ENCODE results near the gene CFAP299.
"Not testable (repeated sequence)": the region's sequence is repeated elsewhere in the genome, so short reads cannot be mapped to it uniquely, and the experiment has no call there.

The CFAP299 gene

GRCh38 chr4:80307774-80308465 lies 27.6 kb upstream of the CFAP299 start:
- H3K27ac ChIP-seq (ENCODE audit: low read depth, low read length): peak overlapping the region; percentile 13
- no peak overlapping the region for H3K9ac ChIP-seq (ENCODE audit: low read depth, low read length)
- H3K4me3 ChIP-seq (ENCODE audit: low read depth, low read length): no peak overlapping the region
- no peaks in the 10 kb centered on the region for H3K27me3 ChIP-seq (ENCODE audit: control insufficient read depth, insufficient read depth, low read length)
- peaks cover 28% of the 10 kb centered on the region for H3K4me1 ChIP-seq (ENCODE audit: control insufficient read depth, insufficient read depth, low read length)
- H3K36me3 ChIP-seq (ENCODE audit: control insufficient read depth, insufficient read depth, low read length): no peaks in the 10 kb centered on the region
- no peaks in the 10 kb centered on the region for H3K9me3 ChIP-seq (ENCODE audit: control insufficient read depth, insufficient read depth, low read length)

- peak overlapping the region; percentile 13 for H3K27ac ChIP-seq (ENCODE audit: low read depth, low read length)
- no peaks in the 10 kb centered on the region for H3K36me3 ChIP-seq (ENCODE audit: control insufficient read depth, insufficient read depth, low read length)
- H3K4me3 ChIP-seq (ENCODE audit: low read depth, low read length): no peak overlapping the region
- H3K9me3 ChIP-seq (ENCODE audit: control insufficient read depth, insufficient read depth, low read length): no peaks in the 10 kb centered on the region
- H3K4me1 ChIP-seq (ENCODE audit: control insufficient read depth, insufficient read depth, low read length): peaks cover 28% of the 10 kb centered on the region
- no peak overlapping the region for H3K9ac ChIP-seq (ENCODE audit: low read depth, low read length)
- no peaks in the 10 kb centered on the region for H3K27me3 ChIP-seq (ENCODE audit: control insufficient read depth, insufficient read depth, low read length)
Measured at GRCh38 chr4:80308466-80308822, 27.1 kb upstream of the CFAP299 start.

- no peak overlapping the region for H3K9ac ChIP-seq (ENCODE audit: low read depth, low read length)
Measured at GRCh38 chr4:80309294-80310004, 26.1 kb upstream of the CFAP299 start.

GRCh38 chr4:80311130-80311529 lies 24.4 kb upstream of the CFAP299 start:
- Histone ChIP-seq H3K36me3 (ENCODE audit: control insufficient read depth, insufficient read depth, low read length) (no peaks in the 10 kb centered on the region), H3K4me3 (ENCODE audit: low read depth, low read length) (no peak overlapping the region), H3K27ac (ENCODE audit: low read depth, low read length) (no peak overlapping the region), H3K27me3 (ENCODE audit: control insufficient read depth, insufficient read depth, low read length) (no peaks in the 10 kb centered on the region), H3K9ac (ENCODE audit: low read depth, low read length) (no peak overlapping the region), H3K4me1 (ENCODE audit: control insufficient read depth, insufficient read depth, low read length) (peaks cover 28% of the 10 kb centered on the region), H3K9me3 (ENCODE audit: control insufficient read depth, insufficient read depth, low read length) (no peaks in the 10 kb centered on the region)

More at GRCh38 chr4:80309294-80310004, 26.1 kb upstream of the CFAP299 start:
- Histone ChIP-seq H3K27ac (ENCODE audit: low read depth, low read length) (peak overlapping the region; percentile 25), H3K9me3 (ENCODE audit: control insufficient read depth, insufficient read depth, low read length) (no peaks in the 10 kb centered on the region), H3K4me1 (ENCODE audit: control insufficient read depth, insufficient read depth, low read length) (peaks cover 28% of the 10 kb centered on the region), H3K27me3 (ENCODE audit: control insufficient read depth, insufficient read depth, low read length) (no peaks in the 10 kb centered on the region), H3K36me3 (ENCODE audit: control insufficient read depth, insufficient read depth, low read length) (no peaks in the 10 kb centered on the region), H3K4me3 (ENCODE audit: low read depth, low read length) (no peak overlapping the region)

- Histone ChIP-seq H3K4me1 (ENCODE audit: control insufficient read depth, insufficient read depth, low read length) (peaks cover 21% of the 10 kb centered on the region), H3K27me3 (ENCODE audit: control insufficient read depth, insufficient read depth, low read length) (no peaks in the 10 kb centered on the region), H3K27ac (ENCODE audit: low read depth, low read length) (no peak overlapping the region), H3K4me3 (ENCODE audit: low read depth, low read length) (no peak overlapping the region), H3K36me3 (ENCODE audit: control insufficient read depth, insufficient read depth, low read length) (no peaks in the 10 kb centered on the region), H3K9me3 (ENCODE audit: control insufficient read depth, insufficient read depth, low read length) (no peaks in the 10 kb centered on the region), H3K9ac (ENCODE audit: low read depth, low read length) (no peak overlapping the region)
Measured at GRCh38 chr4:80312124-80312523, 23.4 kb upstream of the CFAP299 start.

- no peaks in the 10 kb centered on the region for H3K9me3 ChIP-seq (ENCODE audit: control insufficient read depth, insufficient read depth, low read length)
Measured at GRCh38 chr4:80313627-80314026, 21.9 kb upstream of the CFAP299 start.

GRCh38 chr4:80315848-80316247 lies 19.7 kb upstream of the CFAP299 start:
- H3K4me1 ChIP-seq (ENCODE audit: control insufficient read depth, insufficient read depth, low read length); H3K27me3 ChIP-seq (ENCODE audit: control insufficient read depth, insufficient read depth, low read length); H3K36me3 ChIP-seq (ENCODE audit: control insufficient read depth, insufficient read depth, low read length); H3K9ac ChIP-seq (ENCODE audit: low read depth, low read length); H3K9me3 ChIP-seq (ENCODE audit: control insufficient read depth, insufficient read depth, low read length); H3K4me3 ChIP-seq (ENCODE audit: low read depth, low read length); H3K27ac ChIP-seq (ENCODE audit: low read depth, low read length): not testable (repeated sequence)

More at GRCh38 chr4:80313627-80314026, 21.9 kb upstream of the CFAP299 start:
- H3K9ac ChIP-seq (ENCODE audit: low read depth, low read length): no peak overlapping the region
- H3K36me3 ChIP-seq (ENCODE audit: control insufficient read depth, insufficient read depth, low read length): no peaks in the 10 kb centered on the region
- H3K4me3 ChIP-seq (ENCODE audit: low read depth, low read length): no peak overlapping the region
- H3K4me1 ChIP-seq (ENCODE audit: control insufficient read depth, insufficient read depth, low read length): peaks cover 6% of the 10 kb centered on the region
- H3K27ac ChIP-seq (ENCODE audit: low read depth, low read length): no peak overlapping the region
- no peaks in the 10 kb centered on the region for H3K27me3 ChIP-seq (ENCODE audit: control insufficient read depth, insufficient read depth, low read length)

- H3K27me3 ChIP-seq (ENCODE audit: control insufficient read depth, insufficient read depth, low read length): no peaks in the 10 kb centered on the region
- H3K4me1 ChIP-seq (ENCODE audit: control insufficient read depth, insufficient read depth, low read length): no peaks in the 10 kb centered on the region
- H3K9me3 ChIP-seq (ENCODE audit: control insufficient read depth, insufficient read depth, low read length): no peaks in the 10 kb centered on the region
- no peak overlapping the region for H3K4me3 ChIP-seq (ENCODE audit: low read depth, low read length)
- H3K36me3 ChIP-seq (ENCODE audit: control insufficient read depth, insufficient read depth, low read length): no peaks in the 10 kb centered on the region
- no peak overlapping the region for H3K27ac ChIP-seq (ENCODE audit: low read depth, low read length)
- no peak overlapping the region for H3K9ac ChIP-seq (ENCODE audit: low read depth, low read length)
Measured at GRCh38 chr4:80321341-80321740, 14.2 kb upstream of the CFAP299 start.

GRCh38 chr4:80321776-80322175 lies 13.8 kb upstream of the CFAP299 start:
- Histone ChIP-seq H3K9me3 (ENCODE audit: control insufficient read depth, insufficient read depth, low read length) (no peaks in the 10 kb centered on the region), H3K4me3 (ENCODE audit: low read depth, low read length) (no peak overlapping the region), H3K4me1 (ENCODE audit: control insufficient read depth, insufficient read depth, low read length) (no peaks in the 10 kb centered on the region), H3K27ac (ENCODE audit: low read depth, low read length) (no peak overlapping the region), H3K9ac (ENCODE audit: low read depth, low read length) (no peak overlapping the region), H3K36me3 (ENCODE audit: control insufficient read depth, insufficient read depth, low read length) (no peaks in the 10 kb centered on the region), H3K27me3 (ENCODE audit: control insufficient read depth, insufficient read depth, low read length) (no peaks in the 10 kb centered on the region)

- H3K27me3 ChIP-seq (ENCODE audit: control insufficient read depth, insufficient read depth, low read length): no peaks in the 10 kb centered on the region
- H3K27ac ChIP-seq (ENCODE audit: low read depth, low read length): no peak overlapping the region
- H3K4me1 ChIP-seq (ENCODE audit: control insufficient read depth, insufficient read depth, low read length): no peaks in the 10 kb centered on the region
- H3K9me3 ChIP-seq (ENCODE audit: control insufficient read depth, insufficient read depth, low read length): no peaks in the 10 kb centered on the region
- H3K4me3 ChIP-seq (ENCODE audit: low read depth, low read length): no peak overlapping the region
- no peak overlapping the region for H3K9ac ChIP-seq (ENCODE audit: low read depth, low read length)
- no peaks in the 10 kb centered on the region for H3K36me3 ChIP-seq (ENCODE audit: control insufficient read depth, insufficient read depth, low read length)
Measured at GRCh38 chr4:80322716-80323115, 12.8 kb upstream of the CFAP299 start.

GRCh38 chr4:80324171-80324570 lies 11.4 kb upstream of the CFAP299 start:
- H3K4me3 ChIP-seq (ENCODE audit: low read depth, low read length): no peak overlapping the region
- H3K27me3 ChIP-seq (ENCODE audit: control insufficient read depth, insufficient read depth, low read length): no peaks in the 10 kb centered on the region
- H3K9me3 ChIP-seq (ENCODE audit: control insufficient read depth, insufficient read depth, low read length): no peaks in the 10 kb centered on the region
- H3K9ac ChIP-seq (ENCODE audit: low read depth, low read length): no peak overlapping the region
- no peaks in the 10 kb centered on the region for H3K4me1 ChIP-seq (ENCODE audit: control insufficient read depth, insufficient read depth, low read length)
- no peak overlapping the region for H3K27ac ChIP-seq (ENCODE audit: low read depth, low read length)
- no peaks in the 10 kb centered on the region for H3K36me3 ChIP-seq (ENCODE audit: control insufficient read depth, insufficient read depth, low read length)
